Mesothelial cell of epicardium (in vitro differentiated cells): ENCODE results near the gene TMEM154. TPM values are rescaled to one million over a fixed set of nuclear protein-coding genes. Genes with fewer than 3 reads are reported as not detected.

ENCODE experiments used
- DNase-seq, 2 experiments: peaks; one replicate each; pipeline ENCODE4 v3.0.0; 2021; ENCODE audit warnings: low spot score in 2 of 2; ENCODE audit not compliant: unreplicated experiment in 2 of 2
- H3K27ac Mint-ChIP-seq: 2 replicates; pipeline ENCODE4 v1.8.0; 2021; ENCODE audit warnings: mixed read lengths
- H3K27me3 Mint-ChIP-seq: 2 replicates; pipeline ENCODE4 v1.8.0; 2021; ENCODE audit warnings: low read depth, mixed read lengths
- H3K36me3 Mint-ChIP-seq: 2 replicates; pipeline ENCODE4 v1.8.0; 2021; ENCODE audit warnings: mixed read lengths
- H3K4me1 Mint-ChIP-seq: 2 replicates; pipeline ENCODE4 v1.8.0; 2021; ENCODE audit warnings: mixed read lengths
- H3K4me3 Mint-ChIP-seq: 2 replicates; pipeline ENCODE4 v1.8.0; 2021; ENCODE audit warnings: mild to moderate bottlenecking, moderate library complexity, mixed read lengths
- H3K9me3 Mint-ChIP-seq: 2 replicates; pipeline ENCODE4 v1.8.0; 2021; ENCODE audit warnings: mixed read lengths
- CTCF ChIP-seq: fragments of 200-600 bp; sonication (generic); IDR thresholded peaks from one replicate; pipeline ENCODE4 v1.5.0; 2021; ENCODE audit warnings: antibody characterized with exemption; ENCODE audit not compliant: unreplicated experiment
- total RNA-seq: library from RNA; stranded (reverse); gene quantifications from 3 replicates; pipeline ENCODE4 v1.2.1, GENCODE V29; 2021

The TMEM154 gene
- total RNA-seq, 1 donor from 2014 or later = 0.98 TPM

- Mint-ChIP-seq H3K27ac (no peak overlapping the region), H3K27me3 (no peaks in the 10 kb centered on the region), H3K4me1 (no peaks in the 10 kb centered on the region), H3K36me3 (peaks cover 10% of the 10 kb centered on the region), H3K9me3 (peaks cover 38% of the 10 kb centered on the region), H3K4me3 (no peak overlapping the region)
- no peak for DNase-seq
- TF ChIP-seq CTCF = no peak
Measured at GRCh38 chr4:152655272-152656129, 24.3 kb downstream of the TMEM154 start.

GRCh38 chr4:152652102-152652501, 27.7 kb downstream of the TMEM154 start:
- TF ChIP-seq CTCF = no peak
- Mint-ChIP-seq H3K4me3 (no peak overlapping the region), H3K36me3 (peaks cover 5% of the 10 kb centered on the region), H3K27ac (no peak overlapping the region), H3K9me3 (peaks cover 25% of the 10 kb centered on the region), H3K27me3 (no peaks in the 10 kb centered on the region), H3K4me1 (peaks cover 2% of the 10 kb centered on the region)
- DNase-seq = no peak

GRCh38 chr4:152651473-152652060, 28.2 kb downstream of the TMEM154 start:
- no peak overlapping the region for H3K4me3 Mint-ChIP-seq
- DNase-seq = no peak
- peaks cover 1% of the 10 kb centered on the region for H3K36me3 Mint-ChIP-seq
- no peak overlapping the region for H3K27ac Mint-ChIP-seq
- no peak for TF ChIP-seq CTCF
- peaks cover 2% of the 10 kb centered on the region for H3K4me1 Mint-ChIP-seq
- peaks cover 21% of the 10 kb centered on the region for H3K9me3 Mint-ChIP-seq
- H3K27me3 Mint-ChIP-seq = no peaks in the 10 kb centered on the region

- DNase-seq = no peak
- TF ChIP-seq CTCF = no peak
- peaks cover 16% of the 10 kb centered on the region for H3K9me3 Mint-ChIP-seq
- H3K4me3 Mint-ChIP-seq = no peak overlapping the region
- H3K27ac Mint-ChIP-seq = no peak overlapping the region
- peaks cover 2% of the 10 kb centered on the region for H3K4me1 Mint-ChIP-seq
- no peaks in the 10 kb centered on the region for H3K27me3 Mint-ChIP-seq
- H3K36me3 Mint-ChIP-seq = no peaks in the 10 kb centered on the region
Measured at GRCh38 chr4:152646221-152646620, 33.6 kb downstream of the TMEM154 start.

GRCh38 chr4:152644130-152644529, 35.7 kb downstream of the TMEM154 start:
- no peaks in the 10 kb centered on the region for H3K27me3 Mint-ChIP-seq

More at GRCh38 chr4:152644130-152644529, 35.7 kb downstream of the TMEM154 start:
- no peak for DNase-seq
- peaks cover 5% of the 10 kb centered on the region for H3K9me3 Mint-ChIP-seq
- no peaks in the 10 kb centered on the region for H3K36me3 Mint-ChIP-seq
- no peak for TF ChIP-seq CTCF
- no peak overlapping the region for H3K4me3 Mint-ChIP-seq
- H3K27ac Mint-ChIP-seq = no peak overlapping the region
- H3K4me1 Mint-ChIP-seq = peaks cover 2% of the 10 kb centered on the region
